ENCODE results near the gene INO80D.

The INO80D gene

GRCh38 chr2:205957452-205958154 lies 128.4 kb downstream of the INO80D start:
- Histone ChIP-seq H3K9me3 (ENCODE audit: low read length) (no peaks in the 10 kb centered on the region), H3K27ac (ENCODE audit: low read depth, low read length, poor library complexity, severe bottlenecking) (no peak overlapping the region), H4K20me1 (ENCODE audit: insufficient read depth, low read length) (no peaks in the 10 kb centered on the region), H3K4me3 (ENCODE audit: low read depth, low read length, poor library complexity, severe bottlenecking) (no peak overlapping the region), H3K4me1 (ENCODE audit: insufficient read depth, low read length, severe bottlenecking) (no peaks in the 10 kb centered on the region), H3K9me2 (ENCODE audit: low read depth, low read length) (no peaks in the 10 kb centered on the region), H3K4me2 (ENCODE audit: low read length) (no peak overlapping the region), H3K27me3 (ENCODE audit: insufficient read depth, low read length) (no peaks in the 10 kb centered on the region), H3K36me3 (ENCODE audit: insufficient read depth, low read length) (no peaks in the 10 kb centered on the region), H3K79me2 (ENCODE audit: insufficient read depth, low read length) (no peaks in the 10 kb centered on the region), H3K9ac (ENCODE audit: low read length) (no peak overlapping the region), H3F3A (ENCODE audit: insufficient read depth, low read length) (no peaks in the 10 kb centered on the region), H2AFZ (ENCODE audit: low read length) (no peak overlapping the region)
- TF ChIP-seq EZH2 (IDR thresholded peaks at IDR 0.05; ENCODE audit: borderline replicate concordance, low read length) (no peak), CTCF (IDR thresholded peaks at IDR 0.05; ENCODE audit: low read length) (no peak)

GRCh38 chr2:205954707-205955106 lies 131.3 kb downstream of the INO80D start:
- Histone ChIP-seq H3K4me1 (ENCODE audit: insufficient read depth, low read length, severe bottlenecking) (no peaks in the 10 kb centered on the region), H3K79me2 (ENCODE audit: insufficient read depth, low read length) (no peaks in the 10 kb centered on the region), H4K20me1 (ENCODE audit: insufficient read depth, low read length) (no peaks in the 10 kb centered on the region), H2AFZ (ENCODE audit: low read length) (no peak overlapping the region), H3K27ac (ENCODE audit: low read depth, low read length, poor library complexity, severe bottlenecking) (no peak overlapping the region), H3K27me3 (ENCODE audit: insufficient read depth, low read length) (no peaks in the 10 kb centered on the region), H3K9me3 (ENCODE audit: low read length) (no peaks in the 10 kb centered on the region), H3K9me2 (ENCODE audit: low read depth, low read length) (no peaks in the 10 kb centered on the region), H3K36me3 (ENCODE audit: insufficient read depth, low read length) (no peaks in the 10 kb centered on the region), H3F3A (ENCODE audit: insufficient read depth, low read length) (no peaks in the 10 kb centered on the region), H3K4me3 (ENCODE audit: low read depth, low read length, poor library complexity, severe bottlenecking) (no peak overlapping the region), H3K9ac (ENCODE audit: low read length) (no peak overlapping the region), H3K4me2 (ENCODE audit: low read length) (no peak overlapping the region)
- TF ChIP-seq CTCF (IDR thresholded peaks at IDR 0.05; ENCODE audit: low read length) = no peak
- no peak for TF ChIP-seq EZH2 (IDR thresholded peaks at IDR 0.05; ENCODE audit: borderline replicate concordance, low read length)

- no peak overlapping the region for H2AFZ ChIP-seq (ENCODE audit: low read length)
- no peaks in the 10 kb centered on the region for H3K4me1 ChIP-seq (ENCODE audit: insufficient read depth, low read length, severe bottlenecking)
- no peaks in the 10 kb centered on the region for H3K36me3 ChIP-seq (ENCODE audit: insufficient read depth, low read length)
- H3K9ac ChIP-seq (ENCODE audit: low read length) = no peak overlapping the region
- no peaks in the 10 kb centered on the region for H3K27me3 ChIP-seq (ENCODE audit: insufficient read depth, low read length)
- no peak overlapping the region for H3K27ac ChIP-seq (ENCODE audit: low read depth, low read length, poor library complexity, severe bottlenecking)
- no peaks in the 10 kb centered on the region for H3F3A ChIP-seq (ENCODE audit: insufficient read depth, low read length)
- no peaks in the 10 kb centered on the region for H3K9me2 ChIP-seq (ENCODE audit: low read depth, low read length)
- H3K4me3 ChIP-seq (ENCODE audit: low read depth, low read length, poor library complexity, severe bottlenecking) = no peak overlapping the region
- no peaks in the 10 kb centered on the region for H3K9me3 ChIP-seq (ENCODE audit: low read length)
- no peaks in the 10 kb centered on the region for H4K20me1 ChIP-seq (ENCODE audit: insufficient read depth, low read length)
- H3K79me2 ChIP-seq (ENCODE audit: insufficient read depth, low read length) = no peaks in the 10 kb centered on the region
- TF ChIP-seq EZH2 (IDR thresholded peaks at IDR 0.05; ENCODE audit: borderline replicate concordance, low read length) = no peak
- TF ChIP-seq CTCF (IDR thresholded peaks at IDR 0.05; ENCODE audit: low read length) = no peak
- H3K4me2 ChIP-seq (ENCODE audit: low read length) = no peak overlapping the region
Observed at GRCh38 chr2:205952282-205952681, 133.7 kb downstream of the INO80D start.
